ENCODE results near the gene MED23. TPM values are rescaled to one million over a fixed set of nuclear protein-coding genes. Genes with fewer than 3 reads are reported as not detected.
"Not testable (repeated sequence)": the region's sequence is repeated elsewhere in the genome, so short reads cannot be mapped to it uniquely, and the experiment has no call there.

The MED23 gene
- polyA plus RNA-seq, 1 donor, result 23.7 TPM

- DNase-seq (ENCODE audit: low read depth), result no peak
Measured at GRCh38 chr6:131574133-131574532, 53.9 kb downstream of the MED23 start.

GRCh38 chr6:131572686-131573415 is 55.2 kb downstream of the MED23 start, which contains the start of gene ARG1:
TSS of gene ARG1 (plus strand) at chr6:131573226. CDS start at chr6:131573283, 57 bp downstream.
- DNase-seq (ENCODE audit: low read depth), result no peak

GRCh38 chr6:131568726-131569125 is 59.3 kb downstream of the MED23 start:
- no peak for DNase-seq (ENCODE audit: low read depth)

- DNase-seq (ENCODE audit: low read depth), result no peak
Measured at GRCh38 chr6:131565056-131565455, 63.0 kb downstream of the MED23 start.

GRCh38 chr6:131561925-131562707 is 65.9 kb downstream of the MED23 start:
- no peak for DNase-seq (ENCODE audit: low read depth)

- DNase-seq (ENCODE audit: low read depth), result no peak
Measured at GRCh38 chr6:131558922-131559321, 69.1 kb downstream of the MED23 start.

- peak; percentile 19 for DNase-seq (ENCODE audit: low read depth)
Measured at GRCh38 chr6:131555992-131556391, 72.0 kb downstream of the MED23 start.

GRCh38 chr6:131552572-131552971 is 75.5 kb downstream of the MED23 start:
- DNase-seq (ENCODE audit: low read depth), result no peak

GRCh38 chr6:131551902-131552301 is 76.1 kb downstream of the MED23 start:
- DNase-seq (ENCODE audit: low read depth), result no peak

- no peak for DNase-seq (ENCODE audit: low read depth)
Measured at GRCh38 chr6:131549811-131550210, 78.2 kb downstream of the MED23 start.

- DNase-seq (ENCODE audit: low read depth), result no peak
Measured at GRCh38 chr6:131548441-131548840, 79.6 kb downstream of the MED23 start.

GRCh38 chr6:131547488-131547887 is 80.6 kb downstream of the MED23 start:
- no peak for DNase-seq (ENCODE audit: low read depth)

- DNase-seq (ENCODE audit: low read depth), result no peak
Measured at GRCh38 chr6:131545317-131545716, 82.7 kb downstream of the MED23 start.

GRCh38 chr6:131538615-131539014 is 89.4 kb downstream of the MED23 start:
- not testable (repeated sequence) for DNase-seq (ENCODE audit: low read depth)

GRCh38 chr6:131532580-131533039 is 95.4 kb downstream of the MED23 start:
- DNase-seq (ENCODE audit: low read depth), result no peak

GRCh38 chr6:131531681-131532080 is 96.4 kb downstream of the MED23 start:
- DNase-seq (ENCODE audit: low read depth), result not testable (repeated sequence)

GRCh38 chr6:131530936-131531335 is 97.1 kb downstream of the MED23 start:
- not testable (repeated sequence) for DNase-seq (ENCODE audit: low read depth)

- no peak for DNase-seq (ENCODE audit: low read depth)
Measured at GRCh38 chr6:131524695-131525336, 103.2 kb downstream of the MED23 start.

- DNase-seq (ENCODE audit: low read depth), result no peak
Measured at GRCh38 chr6:131523988-131524673, 103.9 kb downstream of the MED23 start.

Data from forelimb muscle (tissue), 1 donor.